ENCODE data around the gene ADORA3. TPM values are rescaled to one million over a fixed set of nuclear protein-coding genes. Genes with fewer than 3 reads are reported as not detected.

ADORA3 gene
- total and polyA plus RNA-seq, 2 of the 8 experiments (the other 6 are each of a cell fraction or from before 2014, with no cell fraction given): 0.03 TPM; not detected in 1

DNA sequence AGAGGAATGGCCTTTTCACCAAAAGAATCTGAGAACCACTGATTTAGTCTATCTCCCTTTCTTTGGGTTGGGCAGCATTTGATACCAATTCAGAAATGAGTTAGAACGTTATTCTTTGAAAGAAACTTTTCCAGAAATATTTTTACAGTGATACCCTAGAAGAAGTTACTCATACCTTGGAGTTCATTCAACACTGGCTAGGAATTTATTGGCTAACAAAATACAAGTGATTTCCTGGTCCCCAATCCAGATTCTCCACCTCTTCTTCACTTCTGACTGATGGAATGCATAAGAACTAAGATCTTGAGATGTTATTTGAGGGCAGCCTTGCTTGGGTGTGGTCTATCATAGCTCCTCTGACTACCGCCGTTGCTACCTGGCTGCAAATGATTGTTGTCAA, 20.3 kb downstream of the ADORA3 start:
- H3K4me2 ChIP-seq (ENCODE audit: insufficient read depth in 1 of 2, low read depth in 2 of 2, low read length in 2 of 2): no peak overlapping the region
- no peak overlapping the region for H3K18ac ChIP-seq (ENCODE audit: extremely low read depth, low read length)
- H3K23ac ChIP-seq (ENCODE audit: insufficient read length): no peak overlapping the region
- H3K14ac ChIP-seq (ENCODE audit: insufficient read length): no peak overlapping the region
- H2BK20ac ChIP-seq (ENCODE audit: low read length): no peak overlapping the region
- no peak overlapping the region for H2BK15ac ChIP-seq (ENCODE audit: low read length)
- H4K20me1 ChIP-seq (replicated peaks in 1 of 2; ENCODE audit: control insufficient read depth in 1 of 2, insufficient read depth in 2 of 2, low read length in 2 of 2): no peaks in the 10 kb centered on the region
- no peaks in the 10 kb centered on the region for H3K4me1 ChIP-seq (replicated peaks in 1 of 4; ENCODE audit: control insufficient read depth in 3 of 4, insufficient read depth in 4 of 4, low read length in 3 of 4)
- TF ChIP-seq ZNF274 (IDR thresholded peaks at IDR 0.05; ENCODE audit: borderline replicate concordance, extremely low read depth, low read length): no peak
- no peak for TF ChIP-seq CTBP2 (IDR thresholded peaks at IDR 0.05; ENCODE audit: borderline replicate concordance, insufficient read depth, insufficient read length, low read length)
- no peak for TF ChIP-seq E2F6 (IDR thresholded peaks at IDR 0.05)
- TF ChIP-seq RBBP5 (IDR thresholded peaks at IDR 0.05; ENCODE audit: borderline replicate concordance, low read depth, low read length): no peak
- no peak for TF ChIP-seq EGR1 (IDR thresholded peaks at IDR 0.05; ENCODE audit: borderline replicate concordance, low read depth, low read length)
- TF ChIP-seq ASH2L (IDR thresholded peaks at IDR 0.05; ENCODE audit: low read length): no peak
- no peak for TF ChIP-seq SP2 (IDR thresholded peaks at IDR 0.05; ENCODE audit: low read length)
- TF ChIP-seq CHD1 (IDR thresholded peaks at IDR 0.05; ENCODE audit: low read depth, low read length): no peak
- no peak for TF ChIP-seq JUND (IDR thresholded peaks at IDR 0.05; ENCODE audit: low read length)
- no peak for TF ChIP-seq RFX5 (IDR thresholded peaks at IDR 0.05; ENCODE audit: borderline replicate concordance, low read depth, low read length)
- TF ChIP-seq CHD2 (IDR thresholded peaks at IDR 0.05; ENCODE audit: low read length): no peak
- no peak for TF ChIP-seq BCL11A (IDR thresholded peaks at IDR 0.05; ENCODE audit: low read depth in 2 of 2, low read length in 2 of 2)
- no peak for TF ChIP-seq TCF12 (IDR thresholded peaks at IDR 0.05; ENCODE audit: low read depth, low read length)
- no peak for TF ChIP-seq SRF (IDR thresholded peaks at IDR 0.05; ENCODE audit: low read depth, low read length)
- no peaks in the 10 kb centered on the region for H3K27me3 ChIP-seq (replicated peaks in 1 of 4; ENCODE audit: control insufficient read depth in 3 of 4, extremely low read depth in 1 of 4, insufficient read depth in 3 of 4, low read length in 3 of 4)
- H2BK120ac ChIP-seq (replicated peaks; ENCODE audit: low read depth, low read length): no peak overlapping the region
- ChIA-PET POLR2A (ENCODE audit: partially characterized antibody) (no interaction called here), CTCF (ENCODE audit: partially characterized antibody) (interaction anchor here (1.0 to 3.7 kb wide), 4 partner anchors 12 to 272 kb away, joined by 3 to 30 read pairs (median 20); partner anchors contain the start of gene DDX20)
- WGBS, 2 experiments (ENCODE audit: extremely low coverage in 1 of 2, insufficient coverage in 1 of 2, insufficient read length in 1 of 2, insufficient replicate concordance in 2 of 2, low coverage in 1 of 2, low lambda C conversion rate in 2 of 2, missing lambda C conversion rate in 1 of 2): 71% methylated on average over 3 of the region's 3 CpGs; no CpG with 5 or more reads in 1 of the 2 experiments
- DNase-seq (ENCODE audit: low read depth in 1 of 2, low spot score in 2 of 2) (no peak), FAIRE-seq (no peak)
- H2AFZ ChIP-seq (ENCODE audit: low read length): no peak overlapping the region
- no peak overlapping the region for H3K4me3 ChIP-seq (ENCODE audit: extremely low read depth in 1 of 4, insufficient read depth in 2 of 4, low read depth in 3 of 4, low read length in 4 of 4)
- no peaks in the 10 kb centered on the region for H3K79me2 ChIP-seq (ENCODE audit: control insufficient read depth in 1 of 2, insufficient read depth in 2 of 2, low read length in 2 of 2)
- H3K79me1 ChIP-seq (ENCODE audit: low read depth, low read length): no peaks in the 10 kb centered on the region
- no peak overlapping the region for H4K91ac ChIP-seq (replicated peaks; ENCODE audit: insufficient read length, low read length)
- no peak overlapping the region for H3K4ac ChIP-seq (replicated peaks; ENCODE audit: insufficient read length, low read depth, low read length)
- no peak overlapping the region for H2BK5ac ChIP-seq (ENCODE audit: low read depth, low read length)
- H3K9me3 ChIP-seq (ENCODE audit: insufficient read depth in 2 of 2, low read depth in 1 of 2, low read length in 1 of 2): no peaks in the 10 kb centered on the region
- H3K56ac ChIP-seq (replicated peaks; ENCODE audit: insufficient read length, low read depth, low read length): no peak overlapping the region
- H2BK12ac ChIP-seq (ENCODE audit: low read depth, low read length): no peak overlapping the region
- H3K36me3 ChIP-seq (ENCODE audit: control insufficient read depth in 2 of 4, insufficient read depth in 4 of 4, low read length in 3 of 4): no peaks in the 10 kb centered on the region
- H4K5ac ChIP-seq (ENCODE audit: insufficient read length, low read depth, low read length): no peak overlapping the region
- H2AK5ac ChIP-seq (ENCODE audit: low read depth, low read length): no peak overlapping the region
- no peak overlapping the region for H4K8ac ChIP-seq (ENCODE audit: extremely low read depth, insufficient read depth, low read length)
- H3K9ac ChIP-seq (replicated peaks in 1 of 4; ENCODE audit: extremely low read depth in 1 of 4, low read depth in 3 of 4, low read length in 3 of 4): no peak overlapping the region
- H3K23me2 ChIP-seq (ENCODE audit: low read depth, low read length): no peaks in the 10 kb centered on the region
- no peak overlapping the region for H3K27ac ChIP-seq (ENCODE audit: low read depth, low read length)

Data from H1 (cell line).